H1 (cell line): Measurements from ENCODE around the gene PKD1L1. TPM values are rescaled to one million over a fixed set of nuclear protein-coding genes. Genes with fewer than 3 reads are reported as not detected.

Source experiments
- CTCF ChIA-PET: fragments of 300-600 bp; sonication (Branson Sonifier 250); formaldehyde crosslinking; loops from one replicate; lab custom pipeline; 2021; ENCODE audit not compliant: partially characterized antibody; lab: Charles Lee
- POLR2A ChIA-PET: fragments of 300-600 bp; sonication (Branson Sonifier 250); formaldehyde crosslinking; loops from one replicate; lab custom pipeline; 2021; ENCODE audit warnings: inconsistent platforms; ENCODE audit not compliant: partially characterized antibody; lab: Charles Lee
- DNase-seq, 2 experiments: peaks; one replicate each; pipeline versions ENCODE4 v3.0.0 to v3.0.0-alpha.2; 2010 to 2022; ENCODE audit warnings: low spot score in 2 of 2, low read depth in 1 of 2, mixed read lengths in 1 of 2
- FAIRE-seq: peaks from 2 replicates; lab custom pipeline; 2011; peaks lifted over from hg19 to GRCh38; lab: Jason Lieb, UNC
- H2AFZ ChIP-seq: 2 replicates; pipeline ENCODE4 v1.8.1; 2012; ENCODE audit warnings: low read length, inconsistent platforms
- H2AK5ac ChIP-seq: 2 replicates; pipeline ENCODE4 v1.6.1; 2013; ENCODE audit warnings: low read depth, low read length
- H2BK120ac ChIP-seq: replicated peaks from 2 replicates; pipeline ENCODE3; 2013; ENCODE audit warnings: low read depth, low read length, inconsistent platforms
- H2BK12ac ChIP-seq: 2 replicates; pipeline ENCODE4 v1.6.1; 2013; ENCODE audit warnings: low read depth, low read length
- H2BK15ac ChIP-seq: 2 replicates; pipeline ENCODE4 v1.6.1; 2013; ENCODE audit warnings: low read length
- H2BK20ac ChIP-seq: 2 replicates; pipeline ENCODE4 v1.6.1; 2013; ENCODE audit warnings: low read length
- H2BK5ac ChIP-seq: 2 replicates; pipeline ENCODE4 v1.6.1; 2013; ENCODE audit warnings: low read depth, low read length
- H3K14ac ChIP-seq: 2 replicates; pipeline ENCODE4 v1.6.1; 2013; ENCODE audit warnings: inconsistent platforms; ENCODE audit not compliant: insufficient read length
- H3K18ac ChIP-seq: 2 replicates; pipeline ENCODE4 v1.6.1; 2013; ENCODE audit warnings: low read length; ENCODE audit errors: extremely low read depth
- H3K23ac ChIP-seq: 2 replicates; pipeline ENCODE4 v1.6.1; 2013; ENCODE audit warnings: inconsistent platforms; ENCODE audit not compliant: insufficient read length
- H3K23me2 ChIP-seq: 2 replicates; pipeline ENCODE4 v1.6.1; 2013; ENCODE audit warnings: low read depth, low read length
- H3K27ac ChIP-seq: 2 replicates; pipeline ENCODE4 v1.6.1; 2011; ENCODE audit warnings: low read depth, low read length, inconsistent platforms
- H3K27me3 ChIP-seq, 4 experiments: replicated peaks in 1 of 4; 1 replicate in 1 of 4; 2 replicates in 3 of 4; pipeline versions ENCODE4 v1.6.1 to v1.8.1; 2011 to 2013; ENCODE audit warnings: low read length in 3 of 4, mild to moderate bottlenecking in 3 of 4, inconsistent platforms in 2 of 4, mixed read lengths in 2 of 4, moderate library complexity in 1 of 4; ENCODE audit not compliant: control insufficient read depth in 3 of 4, insufficient read depth in 3 of 4; ENCODE audit errors: extremely low read depth in 1 of 4
- H3K36me3 ChIP-seq, 4 experiments: 2 replicates each; pipeline versions ENCODE4 v1.6.1 to v1.8.1; 2011 to 2013; ENCODE audit warnings: mild to moderate bottlenecking in 4 of 4, low read length in 3 of 4, moderate library complexity in 2 of 4, control low read depth in 1 of 4, inconsistent platforms in 1 of 4; ENCODE audit not compliant: insufficient read depth in 4 of 4, control insufficient read depth in 2 of 4
- H3K4ac ChIP-seq: replicated peaks from 2 replicates; pipeline ENCODE3; 2013; ENCODE audit warnings: low read length, low read depth, mixed read lengths, inconsistent platforms; ENCODE audit not compliant: insufficient read length
- H3K4me1 ChIP-seq, 4 experiments: replicated peaks in 1 of 4; 1 replicate in 1 of 4; 2 replicates in 3 of 4; pipeline versions ENCODE4 v1.6.1 to v1.8.1; 2011 to 2013; ENCODE audit warnings: low read length in 3 of 4, inconsistent platforms in 2 of 4, mixed read lengths in 1 of 4; ENCODE audit not compliant: insufficient read depth in 4 of 4, control insufficient read depth in 3 of 4
- H3K4me2 ChIP-seq, 2 experiments: 2 replicates each; pipeline versions ENCODE4 v1.6.1 to v1.8.1; 2011 to 2013; ENCODE audit warnings: low read depth in 2 of 2, low read length in 2 of 2, control low read depth in 1 of 2, inconsistent platforms in 1 of 2, mild to moderate bottlenecking in 1 of 2; ENCODE audit not compliant: insufficient read depth in 1 of 2
- H3K4me3 ChIP-seq, 4 experiments: fragments of 200-600, 300-600 bp in 1 of 4; sonication (generic), shearing (Covaris generic), sonication (Bioruptor Twin) in 1 of 4; 2 replicates each; pipeline versions ENCODE4 v1.5.1 to v1.8.1; 2011 to 2016; ENCODE audit warnings: low read length in 4 of 4, low read depth in 3 of 4, control low read depth in 2 of 4, inconsistent platforms in 2 of 4, mild to moderate bottlenecking in 2 of 4, mixed read lengths in 1 of 4, moderate library complexity in 1 of 4; ENCODE audit not compliant: insufficient read depth in 2 of 4; ENCODE audit errors: extremely low read depth in 1 of 4
- H3K56ac ChIP-seq: replicated peaks from 2 replicates; pipeline ENCODE3; 2013; ENCODE audit warnings: low read depth, mild to moderate bottlenecking, mixed read lengths, low read length, inconsistent platforms; ENCODE audit not compliant: insufficient read length
- H3K79me1 ChIP-seq: 2 replicates; pipeline ENCODE4 v1.6.1; 2013; ENCODE audit warnings: low read depth, low read length, control low read depth
- H3K79me2 ChIP-seq, 2 experiments: 2 replicates each; pipeline versions ENCODE4 v1.6.1 to v1.8.1; 2012 to 2013; ENCODE audit warnings: low read length in 2 of 2, mild to moderate bottlenecking in 2 of 2, inconsistent platforms in 1 of 2; ENCODE audit not compliant: insufficient read depth in 2 of 2, control insufficient read depth in 1 of 2
- H3K9ac ChIP-seq, 4 experiments: replicated peaks in 1 of 4; 1 replicate in 1 of 4; 2 replicates in 3 of 4; pipeline versions ENCODE4 v1.6.1 to v1.8.1; 2011 to 2013; ENCODE audit warnings: low read depth in 3 of 4, low read length in 3 of 4, control low read depth in 2 of 4, mild to moderate bottlenecking in 2 of 4, moderate library complexity in 2 of 4, inconsistent platforms in 1 of 4; ENCODE audit errors: extremely low read depth in 1 of 4
- H3K9me3 ChIP-seq, 2 experiments: 2 replicates each; pipeline versions ENCODE4 v1.6.1 to v1.8.1; 2012 to 2013; ENCODE audit warnings: mild to moderate bottlenecking in 2 of 2, moderate library complexity in 2 of 2, control low read depth in 1 of 2, inconsistent platforms in 1 of 2, low read depth in 1 of 2, low read length in 1 of 2, mixed read lengths in 1 of 2; ENCODE audit not compliant: insufficient read depth in 2 of 2
- H4K20me1 ChIP-seq, 2 experiments: replicated peaks in 1 of 2; 2 replicates each; pipeline versions ENCODE3 to v1.8.1; 2011 to 2013; ENCODE audit warnings: inconsistent platforms in 2 of 2, low read length in 2 of 2, mild to moderate bottlenecking in 1 of 2; ENCODE audit not compliant: insufficient read depth in 2 of 2, control insufficient read depth in 1 of 2
- H4K5ac ChIP-seq: 2 replicates; pipeline ENCODE4 v1.6.1; 2013; ENCODE audit warnings: low read length, low read depth, mixed read lengths, inconsistent platforms; ENCODE audit not compliant: insufficient read length
- H4K8ac ChIP-seq: 2 replicates; pipeline ENCODE4 v1.8.0; 2013; ENCODE audit warnings: mild to moderate bottlenecking, moderate library complexity, low read length, inconsistent platforms; ENCODE audit not compliant: insufficient read depth; ENCODE audit errors: extremely low read depth
- H4K91ac ChIP-seq: replicated peaks from 2 replicates; pipeline ENCODE3; 2013; ENCODE audit warnings: low read length, mixed read lengths, inconsistent platforms; ENCODE audit not compliant: insufficient read length
- CHD1 ChIP-seq: IDR thresholded peaks from 2 replicates; pipeline ENCODE4 v1.6.1; 2012; ENCODE audit warnings: low read depth, low read length, improper control_type of control experiment
- CHD2 ChIP-seq: IDR thresholded peaks from 2 replicates; pipeline ENCODE4 v1.6.1; 2012; ENCODE audit warnings: low read length, improper control_type of control experiment
- HDAC2 ChIP-seq, 2 experiments: fragments of 300-600 bp in 1 of 2; sonication (generic) in 1 of 2; IDR thresholded peaks; 2 replicates each; pipeline ENCODE4 v1.6.1; 2011 to 2012; ENCODE audit warnings: low read depth in 2 of 2, low read length in 2 of 2, mild to moderate bottlenecking in 2 of 2, moderate library complexity in 2 of 2, borderline replicate concordance in 1 of 2, inconsistent platforms in 1 of 2
- HDAC6 ChIP-seq: IDR thresholded peaks from one replicate; pipeline ENCODE4 v1.7.1; 2012; ENCODE audit warnings: low read depth, mild to moderate bottlenecking, inconsistent platforms, low read length, moderate library complexity
- JUND ChIP-seq: IDR thresholded peaks from 2 replicates; pipeline ENCODE4 v1.6.1; 2011; ENCODE audit warnings: mild to moderate bottlenecking, improper control_type of control experiment, low read length
- POLR2AphosphoS5 ChIP-seq: IDR thresholded peaks from 2 replicates; pipeline ENCODE4 v1.6.1; 2011; ENCODE audit warnings: low read depth, low read length
- SIN3A ChIP-seq, 2 experiments: IDR thresholded peaks in 1 of 2; conservative IDR thresholded peaks in 1 of 2; 2 replicates each; pipeline ENCODE4 v1.6.1; 2011 to 2012; ENCODE audit warnings: low read length in 2 of 2, improper control_type of control experiment in 1 of 2, low read depth in 1 of 2, mild to moderate bottlenecking in 1 of 2
- SP4 ChIP-seq: IDR thresholded peaks from 2 replicates; pipeline ENCODE4 v1.6.1; 2012; ENCODE audit warnings: low read length, inconsistent platforms
- TAF7 ChIP-seq: optimal IDR thresholded peaks from 2 replicates; pipeline ENCODE3; 2011; ENCODE audit warnings: low read depth, mild to moderate bottlenecking, inconsistent platforms, low read length, moderate library complexity, borderline replicate concordance
- TCF12 ChIP-seq: IDR thresholded peaks from 2 replicates; pipeline ENCODE4 v1.6.1; 2011; ENCODE audit warnings: low read depth, mild to moderate bottlenecking, low read length
- WGBS, 2 experiments: shearing (Covaris generic) in 1 of 2; methylation state at CpG; one replicate each; pipeline versions ENCODE4 v1.1.6 to v1.1.7; 2013 to 2015; ENCODE audit warnings: low lambda C conversion rate in 2 of 2, mixed read lengths in 2 of 2, inconsistent platforms in 1 of 2, low coverage in 1 of 2, missing lambda C conversion rate in 1 of 2; ENCODE audit not compliant: insufficient replicate concordance in 2 of 2, insufficient coverage in 1 of 2, insufficient read length in 1 of 2; ENCODE audit errors: extremely low coverage in 1 of 2, missing lambda C conversion rate in 1 of 2; 5-methylcytosine and 5-hydroxymethylcytosine counted together
- polyA plus RNA-seq, 7 experiments: library from polyadenylated mRNA; depleted of rRNA in 3 of 7; stranded (reverse) in 5 of 7; unstranded in 2 of 7; fragments of >200 nt in 5 of 7; fragments of 200-250 nt in 2 of 7; gene quantifications; 1 replicate in 5 of 7; 2 replicates in 1 of 7; 4 replicates in 1 of 7; pipeline versions ENCODE4 v1.2.1 to v1.2.3, GENCODE V29; 2011 to 2013; ENCODE audit warnings: missing spikeins in 2 of 7, mixed read lengths in 2 of 7
- total RNA-seq: library from RNA; stranded (reverse); fragmentation: NEBNext Ultra II Directional; extraction: Animal tissue kit (Norgen Biotek cat#: 25700); gene quantifications from 2 replicates; pipeline ENCODE4 v1.2.1, GENCODE V29; 2021
- TF ChIP-seq, protein P1 (sequence below), 3 experiments: IDR thresholded peaks; 1 replicate in 2 of 3; 2 replicates in 1 of 3; pipeline versions ENCODE4 v1.5.1 to v1.6.1; 2011; ENCODE audit warnings: low read length in 3 of 3, mild to moderate bottlenecking in 3 of 3, inconsistent platforms in 2 of 3, low read depth in 1 of 3, moderate library complexity in 1 of 3; ENCODE audit not compliant: insufficient read depth in 1 of 3; ENCODE audit errors: control extremely low read depth in 1 of 3

PKD1L1 gene
- total and polyA plus RNA-seq, 2 of the 8 experiments (the other 6 are each of a cell fraction or from before 2014, with no cell fraction given) = 0.22 to 0.35 TPM

- DNase-seq (peak in 1 of 2 experiments; percentile 14), FAIRE-seq (no peak)
- no peak overlapping the region for H3K56ac ChIP-seq
- H3K4me2 ChIP-seq = no peak overlapping the region
- H4K20me1 ChIP-seq = no peaks in the 10 kb centered on the region
- H2AK5ac ChIP-seq = no peak overlapping the region
- no peak overlapping the region for H3K23ac ChIP-seq
- no peak overlapping the region for H4K91ac ChIP-seq
- no peak overlapping the region for H2BK120ac ChIP-seq
- no peaks in the 10 kb centered on the region; the same call in 1 of the 2 replicates for H3K23me2 ChIP-seq
- no peak overlapping the region for H2AFZ ChIP-seq
- H3K27me3 ChIP-seq = no peaks in the 10 kb centered on the region
- H3K27ac ChIP-seq = no peak overlapping the region
- no peak overlapping the region for H3K4ac ChIP-seq
- no peak overlapping the region for H4K8ac ChIP-seq
- no peak overlapping the region for H4K5ac ChIP-seq
- POLR2A ChIA-PET = no interaction called here
- no peaks in the 10 kb centered on the region for H3K79me1 ChIP-seq
- no peak overlapping the region for H3K9ac ChIP-seq
- 87% methylated on average over 7 of the region's 7 CpGs; no CpG with 5 or more reads in 1 of the 2 experiments for WGBS, 2 experiments
- no peaks in the 10 kb centered on the region for H3K9me3 ChIP-seq
- no peak overlapping the region for H2BK5ac ChIP-seq
- CTCF ChIA-PET = interaction anchor here (1.1 to 1.8 kb wide), 8 partner anchors 35 to 621 kb away, joined by 3 to 9 read pairs (median 4); no protein-coding TSS in a partner anchor
- H3K18ac ChIP-seq = no peak overlapping the region
- no peak overlapping the region for H2BK20ac ChIP-seq
- no peaks in the 10 kb centered on the region for H3K36me3 ChIP-seq
- no peaks in the 10 kb centered on the region for H3K79me2 ChIP-seq
- no peak overlapping the region for H2BK12ac ChIP-seq
- H3K14ac ChIP-seq = no peak overlapping the region
- peaks cover 0 to 3% (median 0%) of the 10 kb centered on the region in 4 experiments; a peak in 1 of 7 replicates for H3K4me1 ChIP-seq
- H2BK15ac ChIP-seq = no peak overlapping the region
- no peak overlapping the region for H3K4me3 ChIP-seq
- TF ChIP-seq, protein P1, sequence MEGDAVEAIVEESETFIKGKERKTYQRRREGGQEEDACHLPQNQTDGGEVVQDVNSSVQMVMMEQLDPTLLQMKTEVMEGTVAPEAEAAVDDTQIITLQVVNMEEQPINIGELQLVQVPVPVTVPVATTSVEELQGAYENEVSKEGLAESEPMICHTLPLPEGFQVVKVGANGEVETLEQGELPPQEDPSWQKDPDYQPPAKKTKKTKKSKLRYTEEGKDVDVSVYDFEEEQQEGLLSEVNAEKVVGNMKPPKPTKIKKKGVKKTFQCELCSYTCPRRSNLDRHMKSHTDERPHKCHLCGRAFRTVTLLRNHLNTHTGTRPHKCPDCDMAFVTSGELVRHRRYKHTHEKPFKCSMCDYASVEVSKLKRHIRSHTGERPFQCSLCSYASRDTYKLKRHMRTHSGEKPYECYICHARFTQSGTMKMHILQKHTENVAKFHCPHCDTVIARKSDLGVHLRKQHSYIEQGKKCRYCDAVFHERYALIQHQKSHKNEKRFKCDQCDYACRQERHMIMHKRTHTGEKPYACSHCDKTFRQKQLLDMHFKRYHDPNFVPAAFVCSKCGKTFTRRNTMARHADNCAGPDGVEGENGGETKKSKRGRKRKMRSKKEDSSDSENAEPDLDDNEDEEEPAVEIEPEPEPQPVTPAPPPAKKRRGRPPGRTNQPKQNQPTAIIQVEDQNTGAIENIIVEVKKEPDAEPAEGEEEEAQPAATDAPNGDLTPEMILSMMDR (IDR thresholded peaks at IDR 0.05; ENCODE audit: control extremely low read depth in 1 of 3, insufficient read depth in 1 of 3, low read depth in 1 of 3, low read length in 3 of 3) = no peak
- TF ChIP-seq POLR2AphosphoS5 = no peak
- TF ChIP-seq TAF7 = no peak
- no peak for TF ChIP-seq SIN3A (conservative IDR thresholded peaks at IDR 0.05 in 1 of 2, IDR thresholded peaks at IDR 0.05 in 1 of 2; ENCODE audit: low read depth in 1 of 2, low read length in 2 of 2)
- TF ChIP-seq CHD1 = no peak
- no peak for TF ChIP-seq HDAC6
- TF ChIP-seq JUND = no peak
- no peak for TF ChIP-seq CHD2
- no peak for TF ChIP-seq TCF12
- no peak for TF ChIP-seq SP4
- TF ChIP-seq HDAC2 (IDR thresholded peaks at IDR 0.05; ENCODE audit: borderline replicate concordance in 1 of 2, low read depth in 2 of 2, low read length in 2 of 2) = no peak
Observed at GRCh38 chr7:47887016-47887640, 61.1 kb downstream of the PKD1L1 start.
